ENCODE results near the gene BRD9.

The BRD9 gene

GRCh38 chr5:892394-893136 is at the start of gene BRD9, which contains the start of gene TRIP13:
Gene BRD9 (minus strand): TSS chr5:892801. CDS start chr5:892657, 144 bp downstream.
Gene TRIP13 (plus strand): TSS chr5:892884. CDS start chr5:892999, 115 bp downstream.
- peak within 1 kb of the TSS; percentile 86 for H3K27ac ChIP-seq (ENCODE audit: extremely low read depth, low read depth, low read length)
- peaks cover 48 to 76% of the 10 kb centered on the region in 2 experiments for H3K36me3 ChIP-seq (ENCODE audit: control insufficient read depth in 2 of 2, insufficient read depth in 1 of 2, low read length in 2 of 2)
- H3K4me1 ChIP-seq (ENCODE audit: control insufficient read depth, insufficient read depth, low read length) = peaks cover 7% of the 10 kb centered on the region; the same call in 1 of the 2 replicates
- H3K4me3 ChIP-seq (ENCODE audit: low read depth, low read length) = peak within 1 kb of the TSS; percentile 90
- CTCF ChIA-PET = interaction anchor here (1.0 to 3.5 kb wide), 3 partner anchors 10 to 22 kb away, joined by 3 to 18 read pairs (median 11); no protein-coding TSS in a partner anchor
- POLR2A ChIA-PET = interaction anchor here (0.6 to 1.7 kb wide), 13 partner anchors 9 to 621 kb away, joined by 3 to 5 read pairs (median 4); partner anchors contain the start of genes PDCD6 and TPPP
- H3K9me3 ChIP-seq (ENCODE audit: control insufficient read depth, insufficient read depth, low read depth, low read length) = no peaks in the 10 kb centered on the region
- TF ChIP-seq ZNF266 (tag by site-specific recombination; IDR thresholded peaks at IDR 0.05; ENCODE audit: low read depth) (no peak), ZBTB8A (tag by site-specific recombination; IDR thresholded peaks at IDR 0.05) (peak; percentile 68), HIC1 (tag by site-specific recombination; IDR thresholded peaks at IDR 0.05) (peak; percentile 57; the same call in 1 of the 2 replicates), ZNF561 (tag by site-specific recombination; IDR thresholded peaks at IDR 0.05; ENCODE audit: borderline replicate concordance) (peak; percentile 62; the same call in 1 of the 2 replicates), ZNF473 (tag by site-specific recombination; IDR thresholded peaks at IDR 0.05) (no peak), ZNF660 (tag by site-specific recombination; IDR thresholded peaks at IDR 0.05) (0 out of 2 replicates have a peak, but pooled peaks have one; percentile 39), GLIS2 (tag by site-specific recombination; IDR thresholded peaks at IDR 0.05) (peak; percentile 64), ZNF600 (tag by site-specific recombination; IDR thresholded peaks at IDR 0.05) (no peak), HOXA7 (CRISPR knock-in tag; IDR thresholded peaks at IDR 0.05; ENCODE audit: borderline replicate concordance) (peak; percentile 82; the same call in 1 of the 2 replicates), ZNF341 (tag by site-specific recombination; IDR thresholded peaks at IDR 0.05; ENCODE audit: low read depth) (0 out of 2 replicates have a peak, but pooled peaks have one; percentile 31), ZNF175 (tag by site-specific recombination; IDR thresholded peaks at IDR 0.05) (no peak), SP3 (tag by site-specific recombination; IDR thresholded peaks at IDR 0.05) (peak; percentile 69), ZNF214 (tag by site-specific recombination; IDR thresholded peaks at IDR 0.05; ENCODE audit: borderline replicate concordance) (no peak), ZFHX2 (tag by site-specific recombination; conservative IDR thresholded peaks at IDR 0.05) (0 out of 2 replicates have a peak, but pooled peaks have one; percentile 22), ZNF2 (tag by site-specific recombination; IDR thresholded peaks at IDR 0.05) (0 out of 2 replicates have a peak, but pooled peaks have one; percentile 24), ZNF76 (tag by site-specific recombination; IDR thresholded peaks at IDR 0.05; ENCODE audit: borderline replicate concordance, low read depth) (peak; percentile 68), SP2 (tag by site-specific recombination; IDR thresholded peaks at IDR 0.05) (peak; percentile 29; the same call in 1 of the 2 replicates), GLIS1 (tag by site-specific recombination; IDR thresholded peaks at IDR 0.05) (0 out of 2 replicates have a peak, but pooled peaks have one; percentile 14), ZBTB7A (tag by site-specific recombination; IDR thresholded peaks at IDR 0.05; ENCODE audit: low read depth) (0 out of 2 replicates have a peak, but pooled peaks have one; percentile 28), ZBTB20 (tag by site-specific recombination; IDR thresholded peaks at IDR 0.05) (peak; percentile 54; the same call in 1 of the 2 replicates), ELK4 (IDR thresholded peaks at IDR 0.05; ENCODE audit: borderline replicate concordance, low read depth, low read length) (peak; percentile 91; the same call in 1 of the 2 replicates), ZNF785 (tag by site-specific recombination; IDR thresholded peaks at IDR 0.05) (no peak), ZBTB26 (tag by site-specific recombination; optimal IDR thresholded peaks at IDR 0.05) (peak; percentile 88), ZIC2 (tag by site-specific recombination; IDR thresholded peaks at IDR 0.05) (no peak; the same call in 1 of the 2 replicates), KLF10 (tag by site-specific recombination; IDR thresholded peaks at IDR 0.05) (peak; percentile 71), KLF8 (tag by site-specific recombination; IDR thresholded peaks at IDR 0.05) (peak; percentile 60; the same call in 1 of the 2 replicates)
- TF ChIP-seq, protein P1, sequence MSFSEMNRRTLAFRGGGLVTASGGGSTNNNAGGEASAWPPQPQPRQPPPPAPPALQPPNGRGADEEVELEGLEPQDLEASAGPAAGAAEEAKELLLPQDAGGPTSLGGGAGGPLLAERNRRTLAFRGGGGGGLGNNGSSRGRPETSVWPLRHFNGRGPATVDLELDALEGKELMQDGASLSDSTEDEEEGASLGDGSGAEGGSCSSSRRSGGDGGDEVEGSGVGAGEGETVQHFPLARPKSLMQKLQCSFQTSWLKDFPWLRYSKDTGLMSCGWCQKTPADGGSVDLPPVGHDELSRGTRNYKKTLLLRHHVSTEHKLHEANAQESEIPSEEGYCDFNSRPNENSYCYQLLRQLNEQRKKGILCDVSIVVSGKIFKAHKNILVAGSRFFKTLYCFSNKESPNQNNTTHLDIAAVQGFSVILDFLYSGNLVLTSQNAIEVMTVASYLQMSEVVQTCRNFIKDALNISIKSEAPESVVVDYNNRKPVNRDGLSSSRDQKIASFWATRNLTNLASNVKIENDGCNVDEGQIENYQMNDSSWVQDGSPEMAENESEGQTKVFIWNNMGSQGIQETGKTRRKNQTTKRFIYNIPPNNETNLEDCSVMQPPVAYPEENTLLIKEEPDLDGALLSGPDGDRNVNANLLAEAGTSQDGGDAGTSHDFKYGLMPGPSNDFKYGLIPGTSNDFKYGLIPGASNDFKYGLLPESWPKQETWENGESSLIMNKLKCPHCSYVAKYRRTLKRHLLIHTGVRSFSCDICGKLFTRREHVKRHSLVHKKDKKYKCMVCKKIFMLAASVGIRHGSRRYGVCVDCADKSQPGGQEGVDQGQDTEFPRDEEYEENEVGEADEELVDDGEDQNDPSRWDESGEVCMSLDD (tag by site-specific recombination; IDR thresholded peaks at IDR 0.05) = peak; percentile 39; the same call in 1 of the 2 replicates
- TF ChIP-seq, protein P2, sequence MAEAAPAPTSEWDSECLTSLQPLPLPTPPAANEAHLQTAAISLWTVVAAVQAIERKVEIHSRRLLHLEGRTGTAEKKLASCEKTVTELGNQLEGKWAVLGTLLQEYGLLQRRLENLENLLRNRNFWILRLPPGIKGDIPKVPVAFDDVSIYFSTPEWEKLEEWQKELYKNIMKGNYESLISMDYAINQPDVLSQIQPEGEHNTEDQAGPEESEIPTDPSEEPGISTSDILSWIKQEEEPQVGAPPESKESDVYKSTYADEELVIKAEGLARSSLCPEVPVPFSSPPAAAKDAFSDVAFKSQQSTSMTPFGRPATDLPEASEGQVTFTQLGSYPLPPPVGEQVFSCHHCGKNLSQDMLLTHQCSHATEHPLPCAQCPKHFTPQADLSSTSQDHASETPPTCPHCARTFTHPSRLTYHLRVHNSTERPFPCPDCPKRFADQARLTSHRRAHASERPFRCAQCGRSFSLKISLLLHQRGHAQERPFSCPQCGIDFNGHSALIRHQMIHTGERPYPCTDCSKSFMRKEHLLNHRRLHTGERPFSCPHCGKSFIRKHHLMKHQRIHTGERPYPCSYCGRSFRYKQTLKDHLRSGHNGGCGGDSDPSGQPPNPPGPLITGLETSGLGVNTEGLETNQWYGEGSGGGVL (tag by site-specific recombination; IDR thresholded peaks at IDR 0.05) = peak; percentile 56
